Measurements from ENCODE around the gene KDELR3.
"Not testable (repeated sequence)": the region's sequence is repeated elsewhere in the genome, so short reads cannot be mapped to it uniquely, and the experiment has no call there.

Gene KDELR3

GRCh38 chr22:38456841-38457699, 10.8 kb upstream of the KDELR3 start:
- DNase-seq, result no peak

GRCh38 chr22:38460426-38460840, 7.5 kb upstream of the KDELR3 start:
- DNase-seq, result no peak

- no peak for DNase-seq
Observed at GRCh38 chr22:38461057-38461413, 6.9 kb upstream of the KDELR3 start.

- DNase-seq, result peak; percentile 78
Observed at GRCh38 chr22:38461414-38462081, 6.3 kb upstream of the KDELR3 start.

- no peak for DNase-seq
Observed at GRCh38 chr22:38462960-38463784, 4.7 kb upstream of the KDELR3 start.

GRCh38 chr22:38464992-38465672, 2.8 kb upstream of the KDELR3 start:
- DNase-seq, result no peak

GRCh38 chr22:38465673-38466490, 2.0 kb upstream of the KDELR3 start:
- DNase-seq, result no peak

- no peak for DNase-seq
Observed at GRCh38 chr22:38467438-38467903, 425 bp upstream of the KDELR3 start.

- no peak for DNase-seq
Observed at GRCh38 chr22:38468443-38469305, 778 bp downstream of the KDELR3 start.

- DNase-seq, result no peak
Observed at GRCh38 chr22:38469306-38469781, 1.4 kb downstream of the KDELR3 start.

GRCh38 chr22:38470179-38470578, 2.3 kb downstream of the KDELR3 start:
- not testable (repeated sequence) for DNase-seq

GRCh38 chr22:38471237-38471636, 3.3 kb downstream of the KDELR3 start:
- DNase-seq, result no peak

GRCh38 chr22:38474003-38474607, 6.2 kb downstream of the KDELR3 start:
- DNase-seq, result no peak

GRCh38 chr22:38477585-38477984, 9.7 kb downstream of the KDELR3 start:
- no peak for DNase-seq

GRCh38 chr22:38479096-38479837, 11.4 kb downstream of the KDELR3 start:
- DNase-seq, result peak; percentile 42

GRCh38 chr22:38481162-38481870, 13.4 kb downstream of the KDELR3 start:
- no peak for DNase-seq

GRCh38 chr22:38481871-38482332, 14.0 kb downstream of the KDELR3 start:
- DNase-seq, result no peak

- DNase-seq, result no peak
Observed at GRCh38 chr22:38482662-38483308, 14.9 kb downstream of the KDELR3 start.

All from NCI-H1048 (cell line).